ENCODE data around the gene NAGA.

- TF ChIP-seq CTCF (IDR thresholded peaks at IDR 0.05) (no peak), ZFX (IDR thresholded peaks at IDR 0.05; ENCODE audit: borderline replicate concordance) (no peak)
These were observed 17.8 kb downstream of the NAGA start for GRCh38 chr22:42052765-42053164.

Data from 22Rv1 (cell line).